Forelimb muscle (tissue), 1 donor: Measurements from ENCODE around the gene MAN2B2. TPM values are rescaled to one million over a fixed set of nuclear protein-coding genes. Genes with fewer than 3 reads are reported as not detected.

ENCODE experiments used
- DNase-seq: peaks from one replicate; pipeline ENCODE4 v3.0.0-alpha.2; 2013; ENCODE audit warnings: low read depth
- polyA plus RNA-seq: library from polyadenylated mRNA; unstranded; fragments of 120-200 nt; gene quantifications from one replicate; pipeline ENCODE4 v1.2.1, GENCODE V29; 2013; ENCODE audit not compliant: insufficient read length

Gene MAN2B2
- polyA plus RNA-seq, 1 donor, result 5.6 TPM

GRCh38 chr4:6546681-6547447, 28.1 kb upstream of the MAN2B2 start:
- peak; percentile 24 for DNase-seq

GRCh38 chr4:6548201-6548881, 26.6 kb upstream of the MAN2B2 start:
- DNase-seq, result no peak

- no peak for DNase-seq
Observed at GRCh38 chr4:6548882-6549230, 26.1 kb upstream of the MAN2B2 start.

- no peak for DNase-seq
Observed at GRCh38 chr4:6549445-6549844, 25.5 kb upstream of the MAN2B2 start.

GRCh38 chr4:6549890-6550620, 24.9 kb upstream of the MAN2B2 start:
- no peak for DNase-seq

GRCh38 chr4:6550821-6551220, 24.2 kb upstream of the MAN2B2 start:
- DNase-seq, result no peak

- DNase-seq, result no peak
Observed at GRCh38 chr4:6551660-6552059, 23.3 kb upstream of the MAN2B2 start.

- no peak for DNase-seq
Observed at GRCh38 chr4:6555519-6555918, 19.5 kb upstream of the MAN2B2 start.

GRCh38 chr4:6556263-6556662, 18.7 kb upstream of the MAN2B2 start:
- DNase-seq, result no peak

- DNase-seq, result no peak
Observed at GRCh38 chr4:6557185-6557584, 17.8 kb upstream of the MAN2B2 start.

- no peak for DNase-seq
Observed at GRCh38 chr4:6557856-6558255, 17.1 kb upstream of the MAN2B2 start.

GRCh38 chr4:6560416-6561172, 14.4 kb upstream of the MAN2B2 start:
- DNase-seq, result no peak

GRCh38 chr4:6561173-6561516, 13.8 kb upstream of the MAN2B2 start:
- no peak for DNase-seq

- DNase-seq, result no peak
Observed at GRCh38 chr4:6561706-6562371, 13.2 kb upstream of the MAN2B2 start.

GRCh38 chr4:6562931-6563901, 11.8 kb upstream of the MAN2B2 start:
- DNase-seq, result no peak

- DNase-seq, result no peak
Observed at GRCh38 chr4:6563935-6564645, 10.9 kb upstream of the MAN2B2 start.

- DNase-seq, result no peak
Observed at GRCh38 chr4:6565691-6566390, 9.1 kb upstream of the MAN2B2 start.

GRCh38 chr4:6566391-6567190, 8.4 kb upstream of the MAN2B2 start:
- no peak for DNase-seq
